GM18951 (cell line): Measurements from ENCODE around the gene C19orf85.
"Not testable (repeated sequence)": the region's sequence is repeated elsewhere in the genome, so short reads cannot be mapped to it uniquely, and the experiment has no call there.

Source experiments
- POLR2A ChIP-seq: IDR thresholded peaks from 4 replicates; pipeline ENCODE4 v1.6.1; 2011; ENCODE audit warnings: mild to moderate bottlenecking; ENCODE audit not compliant: insufficient read length, insufficient read depth; ENCODE audit errors: extremely low read depth
- in situ Hi-C: fragments of 300-500 bp; cut with MboI; formaldehyde crosslinking; loops from one replicate; pipeline ENCODE4 v1.12.0; 2022; ENCODE audit warnings: low sequenced_read_pairs, mixed read lengths, inconsistent platforms; ENCODE audit not compliant: unreplicated experiment

C19orf85 gene

DNA sequence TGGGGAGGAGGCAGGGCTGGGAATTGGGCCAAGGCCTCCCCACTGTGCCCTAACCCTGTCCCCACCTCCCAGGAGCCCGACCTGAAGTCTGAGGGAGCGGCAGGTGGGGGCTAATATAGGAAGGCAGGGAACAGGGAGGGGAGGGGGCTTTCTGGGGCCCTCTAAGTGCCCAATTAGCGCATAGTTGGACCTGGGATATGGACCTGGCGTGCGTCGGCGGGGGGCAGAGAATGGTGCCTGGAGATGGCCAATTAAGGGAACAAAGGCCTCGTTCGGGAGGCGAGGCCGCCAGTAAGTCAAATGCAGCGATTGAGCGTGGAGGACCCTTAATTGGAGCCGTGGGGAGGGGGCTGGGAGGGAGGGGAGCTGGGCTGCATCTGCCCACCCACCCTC is at the start of gene C19orf85:
Gene C19orf85, minus strand, starts transcription at position 90 of the 393 bp plus-strand sequence. CDS start 197 bp downstream, outside the sequence.
- in situ Hi-C loops, result no loop called here
- no peak for TF ChIP-seq POLR2A

- in situ Hi-C loops, result no loop called here
- no peak for TF ChIP-seq POLR2A
Measured at GRCh38 chr19:55508120-55508519, 43.6 kb upstream of the C19orf85 start.

DNA sequence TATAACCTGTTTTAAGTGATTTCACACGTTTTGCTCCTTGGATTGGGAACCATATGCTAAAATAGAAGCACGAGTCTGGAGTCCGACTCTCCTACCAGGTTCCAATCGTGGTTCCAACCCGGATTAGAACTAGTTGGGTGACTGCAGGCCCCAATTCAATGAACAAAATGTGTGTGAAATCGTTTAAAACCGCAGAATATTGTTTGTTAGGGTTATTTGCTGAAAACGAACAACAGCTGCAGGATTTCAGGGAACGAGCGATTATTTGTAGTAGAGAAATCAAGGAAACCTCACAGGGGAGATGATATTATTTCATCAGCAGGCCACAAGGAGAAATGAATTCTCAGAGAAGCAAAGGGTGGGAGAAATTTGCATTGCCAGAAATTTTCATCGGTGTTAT is 40.4 kb upstream of the C19orf85 start:
- in situ Hi-C loops, result loop anchor here (5.0 kb wide), 1 partner anchor 127 kb away; no protein-coding TSS in a partner anchor
- TF ChIP-seq POLR2A, result no peak

GRCh38 chr19:55504252-55504603 is 39.7 kb upstream of the C19orf85 start:
- in situ Hi-C loops, result loop anchor here (5.0 kb wide), 1 partner anchor 128 kb away; no protein-coding TSS in a partner anchor
- no peak for TF ChIP-seq POLR2A

DNA sequence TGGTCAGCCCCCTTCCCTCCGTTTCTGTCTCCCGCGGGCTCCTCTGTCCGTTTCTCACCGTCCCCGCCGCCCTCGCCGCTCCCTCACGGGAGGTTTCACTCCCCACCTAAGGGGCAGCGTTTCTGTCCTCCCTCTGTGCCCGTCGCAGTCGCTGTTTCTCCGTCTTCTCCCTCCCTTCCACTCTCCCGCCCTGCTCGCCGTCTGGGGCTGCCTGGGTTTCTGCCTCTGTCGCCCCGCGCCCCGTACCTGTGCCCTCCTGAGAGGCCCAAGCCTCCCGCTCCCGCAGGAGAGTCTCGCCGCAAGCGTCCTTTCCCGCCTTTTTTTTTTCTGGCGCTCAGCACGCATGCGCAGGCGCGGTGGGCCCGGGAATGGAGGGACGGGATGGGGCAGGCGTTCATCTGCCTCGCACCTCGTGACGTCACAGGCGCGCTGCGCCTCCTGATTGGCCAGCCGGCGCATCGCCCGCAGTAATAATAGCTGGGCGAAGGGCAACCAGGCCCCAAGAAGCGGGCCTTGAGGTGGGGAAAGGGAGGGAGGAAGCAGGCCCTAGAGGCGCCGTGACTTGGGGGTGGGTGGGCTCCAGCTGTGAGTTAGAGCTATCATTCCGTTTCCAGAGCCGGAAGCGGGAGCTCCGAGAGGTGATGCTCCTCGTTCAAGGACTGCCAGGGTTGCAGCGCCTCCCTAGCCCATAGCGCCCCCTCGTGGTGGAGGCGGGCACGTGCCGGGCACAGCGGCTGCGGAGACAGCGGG is 39.1 kb upstream of the C19orf85 start:
- in situ Hi-C loops, result loop anchor here (5.0 kb wide), 1 partner anchor 129 kb away; no protein-coding TSS in a partner anchor
- no peak for TF ChIP-seq POLR2A

- TF ChIP-seq POLR2A, result no peak
- in situ Hi-C loops, result loop anchor here (5.0 kb wide), 1 partner anchor 129 kb away; no protein-coding TSS in a partner anchor
Measured at GRCh38 chr19:55503157-55503501, 38.6 kb upstream of the C19orf85 start.

DNA sequence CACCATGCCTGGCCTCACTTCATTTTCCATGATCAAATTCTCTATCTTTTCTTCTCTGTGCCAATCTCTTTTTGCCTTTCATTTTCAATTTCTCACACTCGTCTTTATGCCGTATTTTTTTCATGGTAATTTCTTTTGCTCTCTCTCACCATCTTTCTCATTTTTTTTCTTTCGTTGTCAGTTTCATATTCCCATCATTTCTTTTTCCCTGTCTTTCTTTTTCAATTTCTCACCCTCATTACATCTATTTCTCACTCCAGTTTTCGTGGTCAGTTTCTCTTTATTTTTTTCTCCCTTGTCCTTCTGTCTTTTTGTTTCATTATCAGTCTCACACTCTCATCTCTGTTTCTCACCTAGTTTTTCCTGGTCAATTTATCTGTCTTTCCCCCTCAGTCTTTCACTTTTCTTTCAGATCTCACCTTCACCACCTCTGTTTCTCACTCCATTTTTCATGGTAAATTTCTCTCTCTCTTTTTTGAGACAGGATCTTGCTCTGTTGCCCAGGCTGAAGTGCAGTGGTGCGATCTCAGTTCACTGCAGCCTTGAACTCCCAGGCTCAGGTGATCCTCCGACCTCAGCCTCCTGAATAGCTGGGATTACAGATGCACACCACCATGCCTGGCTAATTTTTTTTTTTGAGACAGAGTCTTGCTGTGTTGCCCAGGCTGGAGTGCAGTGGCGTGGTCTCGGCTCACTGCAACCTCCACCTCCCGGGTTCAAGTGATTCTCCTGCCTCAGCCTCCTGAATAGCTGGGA is 37.8 kb upstream of the C19orf85 start:
- TF ChIP-seq POLR2A, result no peak
- in situ Hi-C loops, result loop anchor here (5.0 kb wide), 1 partner anchor 130 kb away; no protein-coding TSS in a partner anchor

GRCh38 chr19:55500368-55500952 is 35.9 kb upstream of the C19orf85 start:
- in situ Hi-C loops, result loop anchor here (5.0 kb wide), 1 partner anchor 132 kb away; no protein-coding TSS in a partner anchor
- TF ChIP-seq POLR2A, result no peak

- no peak for TF ChIP-seq POLR2A
- in situ Hi-C loops, result no loop called here
Measured at GRCh38 chr19:55498246-55498840, 33.8 kb upstream of the C19orf85 start.

GRCh38 chr19:55497763-55498162 is 33.2 kb upstream of the C19orf85 start:
- in situ Hi-C loops, result no loop called here
- no peak for TF ChIP-seq POLR2A

- in situ Hi-C loops, result not testable (repeated sequence)
Measured at GRCh38 chr19:55496820-55497219, 32.3 kb upstream of the C19orf85 start.

GRCh38 chr19:55495646-55496349 is 31.2 kb upstream of the C19orf85 start:
- in situ Hi-C loops, result no loop called here

More at GRCh38 chr19:55495646-55496349, 31.2 kb upstream of the C19orf85 start:
- no peak for TF ChIP-seq POLR2A
